Measurements from ENCODE around the gene TEX264.
"Not testable (repeated sequence)": the region's sequence is repeated elsewhere in the genome, so short reads cannot be mapped to it uniquely, and the experiment has no call there.

Gene TEX264

DNA sequence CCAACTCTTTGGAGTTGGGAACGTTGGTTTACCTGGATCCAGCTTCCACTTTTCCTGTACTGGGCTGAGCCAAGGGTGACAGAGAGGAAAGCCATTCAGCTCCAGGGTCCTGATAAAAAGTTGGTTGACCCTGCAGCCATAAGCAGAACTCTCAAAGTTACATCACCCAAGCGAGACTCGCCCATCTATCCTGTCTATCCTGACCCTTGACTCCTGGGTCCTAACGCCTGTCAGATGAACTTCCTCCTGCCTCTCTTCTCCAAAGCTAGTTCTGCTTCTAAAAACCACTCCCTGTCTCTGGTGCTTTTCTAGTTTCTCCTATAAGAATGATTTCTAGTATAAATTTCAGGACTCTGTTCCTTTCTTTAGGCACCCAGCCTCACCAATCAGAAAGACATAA, 71.9 kb downstream of the TEX264 start:
- not testable (repeated sequence) for H3K27ac ChIP-seq (ENCODE audit: low read length); H3K9me3 ChIP-seq (ENCODE audit: insufficient read depth, low read depth, low read length); H3K27me3 ChIP-seq (ENCODE audit: insufficient read depth, low read length); H3K9ac ChIP-seq (ENCODE audit: low read depth, low read length); H3K36me3 ChIP-seq (ENCODE audit: insufficient read depth, low read depth, low read length); H3K4me1 ChIP-seq (ENCODE audit: insufficient read depth, low read length)
- H3K4me3 ChIP-seq (ENCODE audit: low read length) = 0 out of 2 replicates have a peak overlapping the region, but pooled peaks have one; percentile 1

- no peaks in the 10 kb centered on the region for H3K27me3 ChIP-seq (ENCODE audit: insufficient read depth, low read length)
- H3K9ac ChIP-seq (ENCODE audit: low read depth, low read length) = no peak overlapping the region
- no peak overlapping the region for H3K27ac ChIP-seq (ENCODE audit: low read length)
- H3K9me3 ChIP-seq (ENCODE audit: insufficient read depth, low read depth, low read length) = peaks cover 9% of the 10 kb centered on the region
- H3K4me1 ChIP-seq (ENCODE audit: insufficient read depth, low read length) = 0 out of 2 replicates have a peak, but pooled peaks cover 4% of the 10 kb centered on the region
- no peaks in the 10 kb centered on the region for H3K36me3 ChIP-seq (ENCODE audit: insufficient read depth, low read depth, low read length)
- no peak overlapping the region for H3K4me3 ChIP-seq (ENCODE audit: low read length)
Observed at GRCh38 chr3:51747840-51748239, 76.8 kb downstream of the TEX264 start.

- Histone ChIP-seq H3K27me3 (ENCODE audit: insufficient read depth, low read length) (no peaks in the 10 kb centered on the region), H3K9me3 (ENCODE audit: insufficient read depth, low read depth, low read length) (peaks cover 9% of the 10 kb centered on the region), H3K4me3 (ENCODE audit: low read length) (no peak overlapping the region), H3K9ac (ENCODE audit: low read depth, low read length) (no peak overlapping the region), H3K36me3 (ENCODE audit: insufficient read depth, low read depth, low read length) (no peaks in the 10 kb centered on the region), H3K4me1 (ENCODE audit: insufficient read depth, low read length) (peaks cover 4% of the 10 kb centered on the region; the same call in 1 of the 2 replicates), H3K27ac (ENCODE audit: low read length) (no peak overlapping the region)
Observed at GRCh38 chr3:51748327-51748726, 77.3 kb downstream of the TEX264 start.

DNA sequence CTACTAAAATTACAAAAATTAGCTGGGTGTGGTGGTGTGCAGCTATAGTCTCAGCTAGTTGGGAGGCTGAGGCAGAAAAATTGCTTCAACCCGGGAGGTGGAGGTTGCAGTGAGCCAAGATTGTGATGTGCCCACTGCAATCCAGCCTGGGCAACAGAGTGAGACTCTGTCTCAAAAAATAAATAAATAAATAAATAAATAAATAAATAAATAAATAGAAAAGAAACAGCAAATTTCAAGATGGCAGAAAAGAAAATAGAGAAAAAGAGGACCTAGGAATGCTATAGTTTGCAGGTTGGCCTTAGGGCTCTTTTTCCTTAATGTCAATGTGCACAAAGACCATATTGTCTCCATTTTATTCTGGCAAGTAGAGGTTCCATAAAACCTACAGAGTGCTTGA, 79.8 kb downstream of the TEX264 start:
- Histone ChIP-seq H3K9ac (ENCODE audit: low read depth, low read length) (no peak overlapping the region), H3K27ac (ENCODE audit: low read length) (no peak overlapping the region), H3K4me3 (ENCODE audit: low read length) (no peak overlapping the region), H3K9me3 (ENCODE audit: insufficient read depth, low read depth, low read length) (peaks cover 9% of the 10 kb centered on the region), H3K4me1 (ENCODE audit: insufficient read depth, low read length) (peaks cover 9% of the 10 kb centered on the region; the same call in 1 of the 2 replicates), H3K27me3 (ENCODE audit: insufficient read depth, low read length) (no peaks in the 10 kb centered on the region), H3K36me3 (ENCODE audit: insufficient read depth, low read depth, low read length) (no peaks in the 10 kb centered on the region)

GRCh38 chr3:51751287-51751686, 80.2 kb downstream of the TEX264 start:
- Histone ChIP-seq H3K4me1 (ENCODE audit: insufficient read depth, low read length) (peaks cover 9% of the 10 kb centered on the region; the same call in 1 of the 2 replicates), H3K9me3 (ENCODE audit: insufficient read depth, low read depth, low read length) (peaks cover 9% of the 10 kb centered on the region), H3K36me3 (ENCODE audit: insufficient read depth, low read depth, low read length) (no peaks in the 10 kb centered on the region), H3K27me3 (ENCODE audit: insufficient read depth, low read length) (no peaks in the 10 kb centered on the region), H3K27ac (ENCODE audit: low read length) (no peak overlapping the region), H3K9ac (ENCODE audit: low read depth, low read length) (no peak overlapping the region), H3K4me3 (ENCODE audit: low read length) (no peak overlapping the region)
